Hindlimb muscle (tissue), 1 donor: Measurements from ENCODE around the gene TATDN2. TPM values are rescaled to one million over a fixed set of nuclear protein-coding genes. Genes with fewer than 3 reads are reported as not detected.

Source experiments
- DNase-seq: peaks from one replicate; pipeline ENCODE4 v3.0.0-alpha.2; 2013
- polyA plus RNA-seq: library from polyadenylated mRNA; unstranded; fragments of 120-200 nt; gene quantifications from one replicate; pipeline ENCODE4 v1.2.1, GENCODE V29; 2013; ENCODE audit not compliant: insufficient read length

The TATDN2 gene
- polyA plus RNA-seq, 1 donor = 18.4 TPM

DNA sequence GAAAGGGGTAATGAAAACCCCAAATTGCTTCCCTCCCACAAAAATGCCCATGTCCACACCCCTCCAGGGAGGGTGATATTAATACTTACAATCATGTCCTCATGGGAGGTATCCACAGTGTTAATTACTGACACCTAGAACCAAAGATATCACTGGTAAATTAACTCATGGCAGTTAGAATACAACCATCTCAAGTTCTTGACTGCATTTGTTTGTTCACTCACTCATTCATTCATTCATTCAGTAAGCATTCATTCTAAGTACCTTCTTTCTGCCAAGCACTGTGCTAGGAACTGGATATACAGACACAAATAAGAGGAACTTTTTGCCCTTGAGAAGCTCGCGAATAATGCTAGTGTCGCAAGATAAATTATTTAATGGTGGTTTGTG is 69.7 kb downstream of the TATDN2 start:
- DNase-seq = no peak

- DNase-seq = no peak
Observed at GRCh38 chr3:10319251-10319650, 71.0 kb downstream of the TATDN2 start.

GRCh38 chr3:10319804-10320203 is 71.5 kb downstream of the TATDN2 start:
- no peak for DNase-seq

GRCh38 chr3:10320320-10320677 is 72.0 kb downstream of the TATDN2 start:
- DNase-seq = no peak

DNA sequence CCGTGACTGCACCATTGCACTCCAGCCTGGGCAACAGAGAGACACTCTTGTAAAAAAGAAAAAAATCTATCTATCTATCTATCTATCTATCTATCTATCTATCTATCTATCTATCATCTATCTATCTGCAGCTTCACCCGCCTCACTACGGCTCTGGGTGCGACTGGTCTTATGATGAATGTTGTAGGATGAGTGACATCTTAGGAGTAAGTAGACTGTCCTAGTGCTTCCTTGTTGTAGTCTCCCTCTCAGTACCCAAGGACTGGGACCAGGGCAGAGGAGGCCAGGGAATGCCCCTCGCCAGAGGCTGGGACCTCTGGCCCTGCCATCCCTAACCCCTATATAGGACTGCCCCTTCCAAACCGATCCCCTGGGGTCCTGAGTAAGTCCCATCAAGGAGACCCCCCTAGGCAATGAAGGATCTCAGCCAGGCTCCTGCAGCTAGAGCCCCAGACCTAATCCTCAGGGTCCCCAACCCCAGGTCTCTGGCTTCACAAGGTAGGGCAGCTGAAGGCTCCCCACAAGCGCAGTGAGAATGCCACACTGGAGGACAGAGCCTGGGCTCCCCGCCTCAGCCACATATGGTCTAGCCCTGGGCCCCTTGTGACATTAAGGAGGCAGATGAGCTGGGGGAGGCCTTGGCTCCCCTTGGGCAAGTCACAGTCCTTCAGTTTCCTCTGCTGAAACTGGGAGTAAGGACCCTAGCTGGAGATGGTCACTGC is 73.5 kb downstream of the TATDN2 start:
- no peak for DNase-seq

DNA sequence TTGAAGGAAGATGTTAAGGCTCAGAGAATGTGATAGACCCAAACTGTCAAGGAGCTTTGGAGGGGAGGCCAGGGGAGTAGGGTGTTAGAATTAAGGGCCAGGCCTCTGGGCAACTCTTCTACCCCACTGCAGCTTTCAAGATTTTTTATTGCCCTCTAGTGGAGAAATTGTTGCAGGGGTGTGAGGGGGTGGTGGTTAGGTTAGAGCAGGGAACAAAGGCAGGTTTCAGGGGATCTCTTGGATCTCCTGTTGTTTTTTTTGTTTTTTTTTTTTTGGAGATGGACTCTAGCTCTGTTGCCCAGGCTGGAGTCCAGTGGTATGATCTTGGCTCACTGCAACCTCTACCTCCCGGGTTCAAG is 74.1 kb downstream of the TATDN2 start:
- DNase-seq = no peak

DNA sequence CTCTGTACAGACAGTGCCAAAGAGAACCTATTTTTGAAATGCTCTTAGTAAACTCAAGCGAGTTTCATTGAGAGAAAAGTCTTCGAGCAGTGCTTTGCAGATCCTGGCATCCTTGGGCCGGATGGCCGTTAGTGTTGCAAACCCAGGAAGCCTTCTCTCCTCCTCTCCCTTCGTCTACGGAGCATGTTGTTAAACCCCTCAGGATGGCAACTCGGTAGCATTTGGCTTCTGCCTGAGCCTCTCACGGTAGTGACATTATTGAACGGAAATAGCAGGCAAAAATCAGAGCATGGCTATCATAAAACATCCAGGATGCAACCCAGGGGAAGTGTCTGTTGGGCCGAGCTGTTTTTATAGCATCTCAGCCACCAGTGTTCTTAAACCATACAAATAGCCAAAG is 79.3 kb downstream of the TATDN2 start:
- no peak for DNase-seq

DNA sequence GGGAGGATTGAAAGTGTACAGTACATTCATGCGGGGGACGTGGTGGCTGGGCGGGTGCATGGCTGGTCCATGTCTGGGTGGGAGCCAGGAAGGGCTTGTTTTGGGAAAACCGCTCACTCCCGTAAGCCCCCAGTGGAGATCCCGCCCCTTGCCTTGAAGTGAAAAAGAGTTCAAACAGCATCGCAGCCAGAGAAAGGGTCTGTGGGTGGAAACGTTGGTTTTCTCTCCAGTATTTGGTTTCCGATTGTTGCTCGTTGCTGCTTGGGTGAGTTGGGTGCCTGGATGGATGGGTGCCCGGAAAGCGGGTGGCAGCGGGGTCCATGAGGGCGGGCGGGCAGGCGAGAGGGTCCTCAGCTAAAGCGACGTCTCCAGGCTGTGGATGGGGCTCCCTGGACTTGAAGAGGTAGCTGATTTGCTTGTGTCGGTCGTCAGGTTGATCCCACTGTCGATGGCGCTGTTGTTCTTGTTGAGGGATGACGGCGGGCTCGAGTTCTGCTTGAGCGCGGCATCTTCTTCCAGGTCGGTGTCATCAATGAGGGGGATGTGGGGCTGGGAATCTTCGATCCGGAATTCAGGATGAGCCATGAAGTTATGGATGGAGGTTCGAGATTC is 80.3 kb downstream of the TATDN2 start:
- DNase-seq = no peak

DNA sequence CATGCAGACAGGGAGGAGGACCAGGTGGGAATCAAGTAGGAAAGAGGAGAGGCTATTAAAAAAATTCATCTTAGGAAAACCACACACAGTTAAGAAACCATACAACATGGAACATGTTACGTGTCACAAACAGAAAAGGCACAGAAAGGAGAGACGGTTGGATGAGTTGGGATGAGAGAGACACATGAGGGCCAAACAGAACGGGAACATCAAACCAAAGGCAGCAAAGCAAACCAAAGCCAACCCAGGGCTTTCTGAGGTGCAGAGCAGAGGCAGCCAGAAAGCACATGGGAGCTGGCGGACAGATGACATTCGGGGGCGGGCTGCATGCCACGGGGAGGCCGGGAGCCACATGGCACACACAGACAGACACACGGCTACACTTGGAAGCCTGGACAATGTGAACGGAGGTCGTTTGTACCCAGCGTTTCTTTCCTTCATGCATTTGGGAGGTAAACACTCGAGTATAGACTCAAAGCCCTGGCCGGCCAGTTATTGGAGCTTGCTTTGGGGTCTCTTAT is 81.3 kb downstream of the TATDN2 start:
- DNase-seq = no peak

DNA sequence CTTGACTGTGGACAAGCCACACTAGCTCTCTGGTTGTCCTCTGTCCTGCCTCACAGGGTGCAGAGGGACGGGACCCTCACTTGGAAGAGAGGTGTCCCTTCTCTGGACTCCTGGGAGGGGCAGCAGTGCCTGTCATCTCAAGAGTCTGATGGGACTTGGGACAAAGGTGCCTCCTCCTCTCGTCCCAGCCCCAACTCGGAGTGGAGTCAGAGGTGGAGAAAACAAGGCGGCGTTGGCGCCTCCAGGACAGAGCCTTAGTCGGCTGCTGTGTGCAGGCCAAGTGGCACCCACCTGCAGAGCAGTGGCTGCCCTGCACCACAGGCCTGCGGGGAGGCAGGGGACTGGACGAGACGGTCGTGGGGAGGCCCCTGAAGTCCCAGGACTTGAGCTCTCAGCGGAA is 82.1 kb downstream of the TATDN2 start:
- DNase-seq = no peak

Other genes with a start within 250 kb of the TATDN2 start
- 6.4 TPM for gene FANCD2, start 222.0 kb upstream of the TATDN2 start, polyA plus RNA-seq
- gene FANCD2OS, start 140.2 kb upstream of the TATDN2 start, polyA plus RNA-seq = not detected
- gene BRK1, start 132.8 kb upstream of the TATDN2 start, polyA plus RNA-seq = 142 TPM
- 47.9 TPM for gene VHL, start 106.7 kb upstream of the TATDN2 start, polyA plus RNA-seq
- gene IRAK2, start 83.5 kb upstream of the TATDN2 start, polyA plus RNA-seq = 0.86 TPM
- gene GHRL, start 44.5 kb downstream of the TATDN2 start, polyA plus RNA-seq = 2.1 TPM
- 100 TPM for gene SEC13, start 72.7 kb downstream of the TATDN2 start, polyA plus RNA-seq